K562 (cell line): ENCODE data around the gene DAPK2.

Experiments used
- BMI1 ChIP-seq: fragments of 150-350 bp; IDR thresholded peaks from 2 replicates; pipeline ENCODE4 v1.6.1; 2014; ENCODE audit warnings: low read length
- CTCF ChIP-seq, 3 experiments: IDR thresholded peaks in 2 of 3; conservative IDR thresholded peaks in 1 of 3; 2 replicates each; pipeline ENCODE4 v1.5.1; 2011 to 2012; ENCODE audit warnings: low read length in 3 of 3, mild to moderate bottlenecking in 3 of 3, control low read depth in 2 of 3, improper control_type of control experiment in 1 of 3, inconsistent platforms in 1 of 3, low read depth in 1 of 3, mixed read lengths in 1 of 3, moderate library complexity in 1 of 3; ENCODE audit not compliant: insufficient read depth in 2 of 3
- ETV6 ChIP-seq, 3 experiments: fragments of 150-350 bp in 1 of 3; sonication (generic) in 1 of 3; formaldehyde crosslinking in 1 of 3; IDR thresholded peaks; 2 replicates each; pipeline versions ENCODE4 v1.6.1 to v1.8.0; 2014 to 2022; ENCODE audit warnings: borderline replicate concordance in 2 of 3, low read depth in 2 of 3, antibody characterized with exemption in 1 of 3, low read length in 1 of 3, mild to moderate bottlenecking in 1 of 3, missing genetic modification reagents in 1 of 3
- FOXK2 ChIP-seq, 2 experiments: fragments of 450-650 bp; IDR thresholded peaks in 1 of 2; conservative IDR thresholded peaks in 1 of 2; 2 replicates each; pipeline ENCODE4 v1.6.1; 2016; ENCODE audit warnings: low read depth in 2 of 2, mild to moderate bottlenecking in 1 of 2
- HDAC6 ChIP-seq: IDR thresholded peaks from 2 replicates; pipeline ENCODE4 v1.6.1; 2012; ENCODE audit warnings: low read depth, mild to moderate bottlenecking, control low read depth, inconsistent platforms, low read length, moderate library complexity
- POLR2AphosphoS5 ChIP-seq: IDR thresholded peaks from 2 replicates; pipeline ENCODE4 v1.6.1; 2011; ENCODE audit warnings: mild to moderate bottlenecking, low read depth, low read length, moderate library complexity; ENCODE audit not compliant: control insufficient read depth, insufficient read depth
- RAD21 ChIP-seq, 2 experiments: fragments of 250-450 bp in 1 of 2; fragments of 450-650 bp in 1 of 2; sonication (Bioruptor Pico) in 1 of 2; formaldehyde crosslinking in 1 of 2; IDR thresholded peaks in 1 of 2; conservative IDR thresholded peaks in 1 of 2; 2 replicates each; pipeline versions ENCODE4 v1.4.0 to v1.8.0; 2020 to 2022; ENCODE audit warnings: mild to moderate bottlenecking in 2 of 2, moderate library complexity in 1 of 2
- SMARCC2 ChIP-seq: fragments of 450-650 bp; IDR thresholded peaks from 2 replicates; pipeline ENCODE4 v1.6.1; 2017; ENCODE audit warnings: antibody characterized with exemption, moderate library complexity, mild to moderate bottlenecking, low read depth
- SREBF1 ChIP-seq: fragments of 150-350 bp; IDR thresholded peaks from 2 replicates; pipeline ENCODE4 v1.6.1; 2014; ENCODE audit warnings: antibody characterized with exemption, low read depth, low read length, borderline replicate concordance

GRCh38 chr15:63912061-63912615 is 134.1 kb downstream of the DAPK2 start:
- TF ChIP-seq RAD21 (CRISPR knock-in tag; conservative IDR thresholded peaks at IDR 0.05 in 1 of 2, IDR thresholded peaks at IDR 0.05 in 1 of 2) (no peak), BMI1 (no peak), SREBF1 (no peak), SMARCC2 (no peak), CTCF (IDR thresholded peaks at IDR 0.05 in 2 of 3, conservative IDR thresholded peaks at IDR 0.05 in 1 of 3; ENCODE audit: insufficient read depth in 2 of 3, low read depth in 1 of 3, low read length in 3 of 3) (no peak), ETV6 (IDR thresholded peaks at IDR 0.05; ENCODE audit: borderline replicate concordance in 1 of 2, low read depth in 2 of 2, low read length in 1 of 2) (no peak), ETV6 (CRISPR knock-in tag; IDR thresholded peaks at IDR 0.05; ENCODE audit: borderline replicate concordance) (no peak), HDAC6 (no peak), FOXK2 (conservative IDR thresholded peaks at IDR 0.05 in 1 of 2, IDR thresholded peaks at IDR 0.05 in 1 of 2; ENCODE audit: low read depth in 2 of 2) (no peak), POLR2AphosphoS5 (no peak)
